Measurements from ENCODE around the gene MRPL54.

The MRPL54 gene

DNA sequence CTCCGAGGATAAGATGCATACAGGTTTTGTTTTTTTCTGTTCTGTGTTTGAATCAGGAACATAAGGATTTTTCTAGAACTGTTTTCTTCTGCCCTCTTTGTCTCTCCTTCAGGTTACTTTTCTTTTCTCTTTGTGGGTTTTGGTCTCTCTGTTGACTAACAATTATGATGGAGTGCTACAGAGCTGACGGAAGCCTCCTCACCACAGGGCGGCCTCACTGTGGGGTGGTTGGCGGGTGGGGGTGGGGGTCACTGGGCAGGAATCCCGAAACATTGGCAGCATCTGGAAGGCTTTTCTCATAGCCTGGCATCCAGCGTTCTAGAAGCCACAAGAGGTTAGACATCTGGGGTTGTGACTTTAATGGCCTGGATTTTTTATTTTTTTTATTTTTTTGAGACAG is 35.7 kb downstream of the MRPL54 start:
- Histone ChIP-seq H3K27ac (ENCODE audit: low read depth, low read length) (no peak overlapping the region), H3K27me3 (ENCODE audit: control insufficient read depth in 1 of 2, insufficient read depth in 2 of 2, low read length in 2 of 2) (peaks cover 10% of the 10 kb centered on the region in 2 donors), H3K4me1 (ENCODE audit: control insufficient read depth in 1 of 2, insufficient read depth in 2 of 2, low read length in 2 of 2) (peaks cover 0 to 10% of the 10 kb centered on the region in 2 donors), H3K36me3 (ENCODE audit: control insufficient read depth in 1 of 2, insufficient read depth in 2 of 2, low read length in 2 of 2) (no peaks in the 10 kb centered on the region), H3K9ac (ENCODE audit: low read depth in 1 of 2, low read length in 2 of 2) (no peak overlapping the region), H3K9me3 (ENCODE audit: control insufficient read depth in 1 of 2, low read length in 2 of 2) (peaks cover 0 to 6% of the 10 kb centered on the region in 2 donors), H3K4me3 (ENCODE audit: low read depth in 1 of 2, low read length in 2 of 2) (no peak overlapping the region)

DNA sequence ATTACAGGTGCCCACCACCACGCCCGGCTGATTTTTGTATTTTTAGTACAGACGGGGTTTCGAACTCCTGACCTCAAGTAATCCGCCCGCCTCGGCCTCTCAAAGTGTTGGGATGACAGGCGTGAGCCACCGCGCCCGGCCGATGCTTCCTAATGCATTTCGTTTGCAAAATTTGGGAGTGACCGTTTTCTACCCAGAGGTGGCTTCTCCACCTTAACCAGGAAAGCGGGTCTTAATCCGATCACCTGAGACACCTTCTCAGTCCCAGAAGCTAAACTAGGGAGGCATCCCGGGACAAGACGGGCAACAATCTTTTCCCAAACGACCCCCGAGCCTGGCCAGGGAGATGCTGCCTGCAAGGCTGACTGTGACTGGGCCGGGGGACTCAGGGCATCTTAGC is 38.5 kb downstream of the MRPL54 start:
- no peaks in the 10 kb centered on the region for H3K36me3 ChIP-seq (ENCODE audit: control insufficient read depth in 1 of 2, insufficient read depth in 2 of 2, low read length in 2 of 2)
- H3K9ac ChIP-seq (ENCODE audit: low read depth in 1 of 2, low read length in 2 of 2): no peak overlapping the region
- H3K27ac ChIP-seq (ENCODE audit: low read depth, low read length): no peak overlapping the region
- peaks cover 10% of the 10 kb centered on the region in 2 donors for H3K27me3 ChIP-seq (ENCODE audit: control insufficient read depth in 1 of 2, insufficient read depth in 2 of 2, low read length in 2 of 2)
- peaks cover 0 to 10% of the 10 kb centered on the region in 2 donors for H3K4me1 ChIP-seq (ENCODE audit: control insufficient read depth in 1 of 2, insufficient read depth in 2 of 2, low read length in 2 of 2)
- peaks cover 0 to 6% of the 10 kb centered on the region in 2 donors for H3K9me3 ChIP-seq (ENCODE audit: control insufficient read depth in 1 of 2, low read length in 2 of 2)
- peak overlapping the region in 1 of 2 donors; percentile 15 for H3K4me3 ChIP-seq (ENCODE audit: low read depth in 1 of 2, low read length in 2 of 2)

DNA sequence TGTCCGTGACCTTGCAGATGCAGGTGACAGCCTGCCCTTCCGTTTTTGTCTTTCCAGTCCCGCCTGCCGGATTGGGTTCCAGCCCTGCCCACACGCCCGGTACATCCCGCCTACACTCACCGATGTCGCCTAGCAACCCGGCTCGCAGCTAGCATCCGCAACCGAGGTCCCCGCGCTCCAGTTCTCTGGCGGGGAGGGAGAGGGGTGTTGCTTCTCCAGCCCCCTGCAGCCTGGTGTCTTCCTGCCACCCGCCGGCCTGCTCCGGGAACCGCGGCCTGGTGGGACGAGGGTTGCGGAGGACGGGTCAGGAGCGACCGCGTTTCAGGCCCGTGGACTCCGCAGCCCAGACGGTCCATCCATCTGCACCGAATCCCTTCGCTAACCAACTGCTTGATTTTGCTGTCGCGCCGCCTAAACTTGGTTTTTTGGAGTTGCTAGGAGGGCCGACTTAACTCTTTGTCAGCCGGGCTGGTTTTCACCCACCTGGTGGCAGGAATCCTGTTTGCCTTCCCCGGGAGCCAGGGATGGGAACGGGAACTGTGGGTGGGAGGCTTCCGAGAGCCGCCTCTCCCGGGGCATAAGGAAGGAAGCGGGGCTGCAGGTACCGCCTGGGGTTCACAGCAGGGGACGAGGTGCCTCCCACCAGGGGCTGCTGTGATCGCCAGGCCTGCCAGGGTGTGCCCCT is 39.1 kb downstream of the MRPL54 start:
- H3K27me3 ChIP-seq (ENCODE audit: control insufficient read depth in 1 of 2, insufficient read depth in 2 of 2, low read length in 2 of 2): peaks cover 10% of the 10 kb centered on the region in 2 donors
- no peaks in the 10 kb centered on the region for H3K36me3 ChIP-seq (ENCODE audit: control insufficient read depth in 1 of 2, insufficient read depth in 2 of 2, low read length in 2 of 2)
- H3K9ac ChIP-seq (ENCODE audit: low read depth in 1 of 2, low read length in 2 of 2): no peak overlapping the region
- peaks cover 0 to under 1% of the 10 kb centered on the region in 2 donors for H3K9me3 ChIP-seq (ENCODE audit: control insufficient read depth in 1 of 2, low read length in 2 of 2)
- no peak overlapping the region for H3K27ac ChIP-seq (ENCODE audit: low read depth, low read length)
- H3K4me3 ChIP-seq (ENCODE audit: low read depth in 1 of 2, low read length in 2 of 2): peak overlapping the region in 1 of 2 donors; percentile 15
- peaks cover 0 to 10% of the 10 kb centered on the region in 2 donors for H3K4me1 ChIP-seq (ENCODE audit: control insufficient read depth in 1 of 2, insufficient read depth in 2 of 2, low read length in 2 of 2)

DNA sequence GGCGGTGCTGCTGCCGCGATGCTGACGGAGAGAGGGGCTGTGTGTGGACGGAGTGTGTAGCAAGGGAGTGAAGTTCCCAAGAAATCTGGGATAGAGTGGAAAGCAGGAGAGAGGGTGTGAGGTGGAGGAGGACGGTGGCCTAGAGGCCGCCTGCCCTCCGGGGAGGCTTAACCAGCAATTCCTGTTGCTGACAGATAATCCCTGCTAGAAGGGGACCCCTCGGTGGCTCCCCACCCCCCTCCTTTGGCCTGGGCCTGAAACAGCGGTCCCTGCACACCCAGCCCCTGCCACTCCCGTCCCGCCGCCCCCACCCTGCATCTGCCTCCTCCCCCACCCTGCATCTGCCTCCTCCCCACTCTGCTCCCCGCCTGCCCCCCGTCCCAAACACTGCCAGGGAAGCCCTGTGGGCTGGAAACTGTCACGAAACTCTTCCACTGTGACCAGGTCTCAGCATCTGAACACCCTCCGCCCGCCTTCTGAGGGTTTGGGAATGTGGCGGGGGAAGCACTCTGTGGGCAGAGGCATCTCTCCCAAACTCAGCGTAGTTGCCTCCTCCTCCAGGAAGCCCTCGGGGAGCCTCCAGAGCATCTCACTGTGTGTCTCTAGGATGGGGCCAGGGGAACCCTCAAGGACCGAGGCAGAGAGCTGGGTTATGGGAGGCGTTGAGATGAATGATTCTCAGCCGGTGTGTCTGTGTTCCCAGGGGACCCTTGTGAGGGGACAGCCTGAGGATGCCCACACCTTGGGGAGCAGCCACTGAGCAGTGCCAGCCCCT is 40.8 kb downstream of the MRPL54 start:
- Histone ChIP-seq H3K27ac (ENCODE audit: low read depth, low read length) (no peak overlapping the region), H3K36me3 (ENCODE audit: control insufficient read depth in 1 of 2, insufficient read depth in 2 of 2, low read length in 2 of 2) (no peaks in the 10 kb centered on the region), H3K4me3 (ENCODE audit: low read depth in 1 of 2, low read length in 2 of 2) (no peak overlapping the region), H3K4me1 (ENCODE audit: control insufficient read depth in 1 of 2, insufficient read depth in 2 of 2, low read length in 2 of 2) (peaks cover 0 to 18% of the 10 kb centered on the region in 2 donors), H3K9me3 (ENCODE audit: control insufficient read depth in 1 of 2, low read length in 2 of 2) (peaks cover 0 to 7% of the 10 kb centered on the region in 2 donors), H3K9ac (ENCODE audit: low read depth in 1 of 2, low read length in 2 of 2) (no peak overlapping the region), H3K27me3 (ENCODE audit: control insufficient read depth in 1 of 2, insufficient read depth in 2 of 2, low read length in 2 of 2) (peaks cover 10 to 18% of the 10 kb centered on the region in 2 donors)

DNA sequence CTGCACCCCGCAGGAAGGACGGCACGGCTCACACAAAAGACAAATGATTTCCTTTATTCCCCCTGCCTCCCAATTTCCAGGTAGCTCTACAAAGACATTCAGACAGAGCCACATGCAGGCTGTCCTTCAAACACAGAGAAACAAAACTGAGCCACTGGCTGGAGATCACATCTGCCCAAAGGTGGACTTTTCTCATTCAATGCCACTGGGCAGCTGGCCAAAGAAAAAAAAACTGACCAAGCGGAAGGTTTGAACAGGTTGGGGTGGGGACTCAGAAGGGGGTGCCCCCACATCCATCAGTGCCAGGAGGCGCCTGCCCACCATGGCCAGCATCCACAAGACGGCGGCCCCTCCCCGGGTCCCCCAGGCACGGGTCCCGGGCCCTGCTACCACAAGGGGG is 41.5 kb downstream of the MRPL54 start:
- H3K9ac ChIP-seq (ENCODE audit: low read depth in 1 of 2, low read length in 2 of 2): no peak overlapping the region
- no peaks in the 10 kb centered on the region for H3K36me3 ChIP-seq (ENCODE audit: control insufficient read depth in 1 of 2, insufficient read depth in 2 of 2, low read length in 2 of 2)
- no peak overlapping the region for H3K27ac ChIP-seq (ENCODE audit: low read depth, low read length)
- H3K4me3 ChIP-seq (ENCODE audit: low read depth in 1 of 2, low read length in 2 of 2): no peak overlapping the region
- H3K27me3 ChIP-seq (ENCODE audit: control insufficient read depth in 1 of 2, insufficient read depth in 2 of 2, low read length in 2 of 2): peaks cover 10 to 18% of the 10 kb centered on the region in 2 donors
- peaks cover 0 to 18% of the 10 kb centered on the region in 2 donors for H3K4me1 ChIP-seq (ENCODE audit: control insufficient read depth in 1 of 2, insufficient read depth in 2 of 2, low read length in 2 of 2)
- peaks cover 0 to 7% of the 10 kb centered on the region in 2 donors for H3K9me3 ChIP-seq (ENCODE audit: control insufficient read depth in 1 of 2, low read length in 2 of 2)

DNA sequence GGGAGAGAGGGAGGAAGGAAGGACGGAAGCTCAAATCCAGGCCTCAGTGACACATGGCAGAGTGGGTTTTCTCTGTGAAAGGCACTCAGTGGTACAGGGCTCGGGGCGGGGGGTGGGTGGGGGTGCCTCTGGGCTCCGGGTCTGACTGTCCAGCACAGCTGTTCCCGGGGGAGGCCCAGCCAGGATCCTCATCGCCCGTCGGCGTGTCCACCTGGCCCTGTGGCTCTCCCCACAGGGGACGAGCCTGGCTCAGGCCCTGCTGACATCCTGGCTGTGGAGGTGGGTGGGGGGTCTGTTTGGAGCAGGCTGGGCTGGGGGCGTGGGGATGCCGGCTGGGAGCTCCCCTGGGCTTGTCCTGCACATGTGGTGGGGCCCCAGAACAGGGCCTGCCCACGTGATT is 41.9 kb downstream of the MRPL54 start:
- H3K27ac ChIP-seq (ENCODE audit: low read depth, low read length): no peak overlapping the region
- no peak overlapping the region for H3K9ac ChIP-seq (ENCODE audit: low read depth in 1 of 2, low read length in 2 of 2)
- peaks cover 10 to 18% of the 10 kb centered on the region in 2 donors for H3K27me3 ChIP-seq (ENCODE audit: control insufficient read depth in 1 of 2, insufficient read depth in 2 of 2, low read length in 2 of 2)
- peaks cover 0 to 7% of the 10 kb centered on the region in 2 donors for H3K9me3 ChIP-seq (ENCODE audit: control insufficient read depth in 1 of 2, low read length in 2 of 2)
- peaks cover 0 to 18% of the 10 kb centered on the region in 2 donors for H3K4me1 ChIP-seq (ENCODE audit: control insufficient read depth in 1 of 2, insufficient read depth in 2 of 2, low read length in 2 of 2)
- H3K4me3 ChIP-seq (ENCODE audit: low read depth in 1 of 2, low read length in 2 of 2): no peak overlapping the region
- no peaks in the 10 kb centered on the region for H3K36me3 ChIP-seq (ENCODE audit: control insufficient read depth in 1 of 2, insufficient read depth in 2 of 2, low read length in 2 of 2)

DNA sequence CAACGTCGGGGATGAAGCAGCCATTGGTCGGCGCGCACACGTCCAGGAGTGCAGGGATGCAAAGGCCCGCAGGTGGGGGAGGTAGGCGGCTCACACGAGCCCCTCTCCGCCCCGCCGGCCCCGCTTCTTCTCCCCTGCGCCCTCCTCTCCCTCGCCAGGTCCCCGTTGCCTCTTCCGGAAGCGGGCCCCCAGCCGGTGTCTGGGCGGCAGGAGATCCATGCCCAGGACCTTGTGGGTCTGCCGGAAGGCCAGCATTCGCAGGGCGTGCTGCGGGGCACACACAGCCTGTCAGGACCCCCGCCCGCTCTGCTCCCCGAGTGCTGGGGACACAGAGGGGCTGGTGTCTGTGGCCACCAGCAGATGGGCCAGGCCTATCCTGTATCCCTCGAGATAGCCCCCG is 43.4 kb downstream of the MRPL54 start:
- peaks cover 10 to 18% of the 10 kb centered on the region in 2 donors for H3K27me3 ChIP-seq (ENCODE audit: control insufficient read depth in 1 of 2, insufficient read depth in 2 of 2, low read length in 2 of 2)

DNA sequence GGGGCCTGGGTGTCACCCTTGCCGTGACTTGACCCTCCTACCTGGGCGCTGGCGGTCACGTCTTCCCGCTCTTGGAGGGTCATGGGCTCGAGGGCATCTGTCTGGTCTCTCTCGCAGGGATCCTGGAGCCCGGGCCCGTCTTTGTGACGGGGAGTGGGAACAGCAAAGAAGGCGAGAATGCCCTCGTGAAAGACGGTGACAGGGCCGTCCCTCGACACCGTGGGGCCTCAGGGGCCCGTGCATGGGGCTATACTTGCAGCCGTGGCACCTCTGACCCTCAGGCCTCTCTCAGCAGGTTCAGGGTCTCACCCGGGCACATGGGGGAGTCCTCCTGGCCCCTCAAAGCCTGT is 44.6 kb downstream of the MRPL54 start:
- H3K9ac ChIP-seq (ENCODE audit: low read depth in 1 of 2, low read length in 2 of 2): no peak overlapping the region
- peaks cover 0 to 8% of the 10 kb centered on the region in 2 donors for H3K4me1 ChIP-seq (ENCODE audit: control insufficient read depth in 1 of 2, insufficient read depth in 2 of 2, low read length in 2 of 2)
- H3K27ac ChIP-seq (ENCODE audit: low read depth, low read length): no peak overlapping the region
- H3K4me3 ChIP-seq (ENCODE audit: low read depth in 1 of 2, low read length in 2 of 2): no peak overlapping the region
- H3K36me3 ChIP-seq (ENCODE audit: control insufficient read depth in 1 of 2, insufficient read depth in 2 of 2, low read length in 2 of 2): no peaks in the 10 kb centered on the region
- H3K27me3 ChIP-seq (ENCODE audit: control insufficient read depth in 1 of 2, insufficient read depth in 2 of 2, low read length in 2 of 2): peaks cover 0 to 7% of the 10 kb centered on the region in 2 donors
- peaks cover 0 to 7% of the 10 kb centered on the region in 2 donors for H3K9me3 ChIP-seq (ENCODE audit: control insufficient read depth in 1 of 2, low read length in 2 of 2)

More for the DNA sequence above, 43.4 kb downstream of the MRPL54 start:
- H3K27ac ChIP-seq (ENCODE audit: low read depth, low read length): no peak overlapping the region
- H3K4me1 ChIP-seq (ENCODE audit: control insufficient read depth in 1 of 2, insufficient read depth in 2 of 2, low read length in 2 of 2): peaks cover 0 to 18% of the 10 kb centered on the region in 2 donors
- H3K9ac ChIP-seq (ENCODE audit: low read depth in 1 of 2, low read length in 2 of 2): no peak overlapping the region
- H3K9me3 ChIP-seq (ENCODE audit: control insufficient read depth in 1 of 2, low read length in 2 of 2): peaks cover 0 to 7% of the 10 kb centered on the region in 2 donors
- H3K36me3 ChIP-seq (ENCODE audit: control insufficient read depth in 1 of 2, insufficient read depth in 2 of 2, low read length in 2 of 2): no peaks in the 10 kb centered on the region
- no peak overlapping the region for H3K4me3 ChIP-seq (ENCODE audit: low read depth in 1 of 2, low read length in 2 of 2)

DNA sequence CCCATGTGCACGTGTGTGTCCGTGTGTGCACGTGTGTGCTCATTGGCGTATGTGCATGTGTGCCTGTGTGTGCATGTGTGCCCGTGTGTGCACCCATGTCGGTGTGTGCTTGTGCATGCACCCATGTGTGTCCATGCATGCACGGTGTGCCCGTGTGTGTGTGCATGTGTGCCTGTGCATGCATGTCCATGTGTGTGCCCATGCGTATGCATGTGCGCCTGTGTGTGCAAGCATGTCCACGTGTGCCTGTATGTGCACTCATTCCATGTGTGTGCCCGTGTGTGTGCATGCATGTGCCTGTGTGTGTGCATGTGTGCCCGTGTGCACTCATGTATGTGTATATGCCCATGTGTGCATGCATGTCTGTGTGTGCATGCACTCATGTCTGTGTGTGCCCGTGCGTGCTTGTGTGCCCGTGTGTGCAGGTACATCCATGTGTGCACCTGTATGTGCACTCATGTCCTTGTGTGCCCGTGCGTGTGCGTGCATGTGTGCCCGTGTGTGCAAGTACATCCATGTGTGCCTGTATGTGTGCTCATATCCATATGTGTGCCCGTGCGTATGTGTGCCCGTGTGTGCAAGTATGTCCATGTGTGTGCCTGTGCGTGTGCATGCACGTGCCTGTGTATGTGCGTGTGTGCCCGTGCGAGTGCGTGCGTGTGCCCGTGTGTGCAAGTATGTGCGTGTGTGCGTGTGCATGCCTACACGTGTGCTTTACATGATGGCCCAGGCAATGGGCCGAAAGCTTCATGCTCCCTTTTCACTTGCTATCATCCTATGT is 45.3 kb downstream of the MRPL54 start:
- no peak overlapping the region for H3K27ac ChIP-seq (ENCODE audit: low read depth, low read length)

More for the DNA sequence above, 45.3 kb downstream of the MRPL54 start:
- H3K4me1 ChIP-seq (ENCODE audit: control insufficient read depth in 1 of 2, insufficient read depth in 2 of 2, low read length in 2 of 2): peaks cover 0 to 8% of the 10 kb centered on the region in 2 donors
- no peak overlapping the region for H3K9ac ChIP-seq (ENCODE audit: low read depth in 1 of 2, low read length in 2 of 2)
- H3K4me3 ChIP-seq (ENCODE audit: low read depth in 1 of 2, low read length in 2 of 2): no peak overlapping the region
- no peaks in the 10 kb centered on the region for H3K36me3 ChIP-seq (ENCODE audit: control insufficient read depth in 1 of 2, insufficient read depth in 2 of 2, low read length in 2 of 2)
- H3K27me3 ChIP-seq (ENCODE audit: control insufficient read depth in 1 of 2, insufficient read depth in 2 of 2, low read length in 2 of 2): peaks cover 0 to 7% of the 10 kb centered on the region in 2 donors
- H3K9me3 ChIP-seq (ENCODE audit: control insufficient read depth in 1 of 2, low read length in 2 of 2): peaks cover 0 to 7% of the 10 kb centered on the region in 2 donors
